ENCODE data around the gene DAAM2. TPM values are rescaled to one million over a fixed set of nuclear protein-coding genes. Genes with fewer than 3 reads are reported as not detected.

DAAM2 gene
- total and polyA plus RNA-seq, 9 of the 15 experiments (the other 6 are each of a cell fraction or from before 2014, with no cell fraction given) = 0.01 to 0.07 TPM; not detected in 7

GRCh38 chr6:39804466-39805065 lies 12.4 kb downstream of the DAAM2 start (continued):
- no peak for TF ChIP-seq KLF6 (CRISPR knock-in tag; IDR thresholded peaks at IDR 0.05; ENCODE audit: borderline replicate concordance)
- no peak for TF ChIP-seq ZNF282 (CRISPR knock-in tag; IDR thresholded peaks at IDR 0.05)
- no peak for TF ChIP-seq ZNF407 (IDR thresholded peaks at IDR 0.05; ENCODE audit: low read depth)
- TF ChIP-seq POLR2AphosphoS5 (IDR thresholded peaks at IDR 0.05; ENCODE audit: control insufficient read depth, insufficient read depth, low read depth, low read length) = no peak
- no peak for TF ChIP-seq NFE2L1 (tag; IDR thresholded peaks at IDR 0.05; ENCODE audit: borderline replicate concordance, low read depth)
- no peak for TF ChIP-seq MLX (CRISPR knock-in tag; conservative IDR thresholded peaks at IDR 0.05)
